Liver (tissue), 3 donors: ENCODE results near the gene RPS6KA2.

Experiments used
- ATF3 ChIP-seq: IDR thresholded peaks from 2 replicates; pipeline ENCODE4 v1.6.1; 2016; ENCODE audit warnings: antibody characterized with exemption
- EGR1 ChIP-seq, 2 donors: IDR thresholded peaks; 2 replicates each; pipeline ENCODE4 v1.6.1; 2016 to 2018; ENCODE audit warnings: antibody characterized with exemption in 2 of 2, low read depth in 2 of 2
- FOXA1 ChIP-seq: IDR thresholded peaks from 2 replicates; pipeline ENCODE4 v1.6.1; 2016; ENCODE audit warnings: antibody characterized with exemption
- HNF4A ChIP-seq, 2 donors: conservative IDR thresholded peaks; 2 replicates each; pipeline ENCODE4 v1.6.1; 2016; ENCODE audit warnings: antibody characterized with exemption in 2 of 2, mild to moderate bottlenecking in 2 of 2
- JUND ChIP-seq, 2 donors: IDR thresholded peaks; 2 replicates each; pipeline ENCODE4 v1.6.1; 2016; ENCODE audit warnings: antibody characterized with exemption in 2 of 2
- NR2F2 ChIP-seq: IDR thresholded peaks from 2 replicates; pipeline ENCODE4 v1.6.1; 2016; ENCODE audit warnings: antibody characterized with exemption
- SP1 ChIP-seq: IDR thresholded peaks from 2 replicates; pipeline ENCODE4 v1.6.1; 2018; ENCODE audit warnings: antibody characterized with exemption, mild to moderate bottlenecking
- TAF1 ChIP-seq: conservative IDR thresholded peaks from 2 replicates; pipeline ENCODE4 v1.6.1; 2016; ENCODE audit warnings: antibody characterized with exemption, mild to moderate bottlenecking
- YY1 ChIP-seq: IDR thresholded peaks from 2 replicates; pipeline ENCODE4 v1.6.1; 2016; ENCODE audit warnings: antibody characterized with exemption, mild to moderate bottlenecking
- TF ChIP-seq, protein P1 (sequence below): fragments of 150-350 bp; IDR thresholded peaks from 2 replicates; pipeline ENCODE4 v1.5.1; 2017; ENCODE audit warnings: improper control_type of control experiment, low read depth, low read length; ENCODE audit not compliant: missing input control
- TF ChIP-seq, protein P2 (sequence below): IDR thresholded peaks from 2 replicates; pipeline ENCODE4 v1.6.1; 2016; ENCODE audit warnings: antibody characterized with exemption
- donor health status: healthy.
- donor health status: healthy.

GRCh38 chr6:166591026-166591425 lies 36.0 kb downstream of the RPS6KA2 start:
- TF ChIP-seq, protein P1, sequence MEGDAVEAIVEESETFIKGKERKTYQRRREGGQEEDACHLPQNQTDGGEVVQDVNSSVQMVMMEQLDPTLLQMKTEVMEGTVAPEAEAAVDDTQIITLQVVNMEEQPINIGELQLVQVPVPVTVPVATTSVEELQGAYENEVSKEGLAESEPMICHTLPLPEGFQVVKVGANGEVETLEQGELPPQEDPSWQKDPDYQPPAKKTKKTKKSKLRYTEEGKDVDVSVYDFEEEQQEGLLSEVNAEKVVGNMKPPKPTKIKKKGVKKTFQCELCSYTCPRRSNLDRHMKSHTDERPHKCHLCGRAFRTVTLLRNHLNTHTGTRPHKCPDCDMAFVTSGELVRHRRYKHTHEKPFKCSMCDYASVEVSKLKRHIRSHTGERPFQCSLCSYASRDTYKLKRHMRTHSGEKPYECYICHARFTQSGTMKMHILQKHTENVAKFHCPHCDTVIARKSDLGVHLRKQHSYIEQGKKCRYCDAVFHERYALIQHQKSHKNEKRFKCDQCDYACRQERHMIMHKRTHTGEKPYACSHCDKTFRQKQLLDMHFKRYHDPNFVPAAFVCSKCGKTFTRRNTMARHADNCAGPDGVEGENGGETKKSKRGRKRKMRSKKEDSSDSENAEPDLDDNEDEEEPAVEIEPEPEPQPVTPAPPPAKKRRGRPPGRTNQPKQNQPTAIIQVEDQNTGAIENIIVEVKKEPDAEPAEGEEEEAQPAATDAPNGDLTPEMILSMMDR: no peak
- TF ChIP-seq, protein P2, sequence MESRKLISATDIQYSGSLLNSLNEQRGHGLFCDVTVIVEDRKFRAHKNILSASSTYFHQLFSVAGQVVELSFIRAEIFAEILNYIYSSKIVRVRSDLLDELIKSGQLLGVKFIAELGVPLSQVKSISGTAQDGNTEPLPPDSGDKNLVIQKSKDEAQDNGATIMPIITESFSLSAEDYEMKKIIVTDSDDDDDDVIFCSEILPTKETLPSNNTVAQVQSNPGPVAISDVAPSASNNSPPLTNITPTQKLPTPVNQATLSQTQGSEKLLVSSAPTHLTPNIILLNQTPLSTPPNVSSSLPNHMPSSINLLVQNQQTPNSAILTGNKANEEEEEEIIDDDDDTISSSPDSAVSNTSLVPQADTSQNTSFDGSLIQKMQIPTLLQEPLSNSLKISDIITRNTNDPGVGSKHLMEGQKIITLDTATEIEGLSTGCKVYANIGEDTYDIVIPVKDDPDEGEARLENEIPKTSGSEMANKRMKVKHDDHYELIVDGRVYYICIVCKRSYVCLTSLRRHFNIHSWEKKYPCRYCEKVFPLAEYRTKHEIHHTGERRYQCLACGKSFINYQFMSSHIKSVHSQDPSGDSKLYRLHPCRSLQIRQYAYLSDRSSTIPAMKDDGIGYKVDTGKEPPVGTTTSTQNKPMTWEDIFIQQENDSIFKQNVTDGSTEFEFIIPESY: no peak
- TF ChIP-seq EGR1 (IDR thresholded peaks at IDR 0.05; ENCODE audit: low read depth in 2 of 2) (no peak), FOXA1 (no peak), JUND (IDR thresholded peaks at IDR 0.05) (no peak), YY1 (no peak), NR2F2 (no peak), ATF3 (no peak), TAF1 (no peak), SP1 (no peak), HNF4A (conservative IDR thresholded peaks at IDR 0.05) (no peak)
